OCI-LY7 (cell line): ENCODE data around the gene ARHGAP24. TPM values are rescaled to one million over a fixed set of nuclear protein-coding genes. Genes with fewer than 3 reads are reported as not detected.

ENCODE experiments used
- BruUV-seq: library from RNA; stranded (reverse); fragments of 400-500 nt; replicated peaks from 2 replicates; lab custom pipeline; 2021; lab: Mats Ljungman, UMichigan
- CTCF ChIA-PET: fragments of 300-600 bp; sonication (Branson Sonifier 250); formaldehyde crosslinking; loops from one replicate; lab custom pipeline; 2022; ENCODE audit warnings: antibody characterized with exemption; ENCODE audit not compliant: unreplicated experiment; lab: Charles Lee
- POLR2A ChIA-PET: fragments of 300-600 bp; sonication (Branson Sonifier 250); formaldehyde crosslinking; loops from one replicate; lab custom pipeline; 2022; ENCODE audit warnings: antibody characterized with exemption; lab: Charles Lee
- DNase-seq: peaks from one replicate; pipeline ENCODE4 v3.0.0-alpha.2; 2015; ENCODE audit warnings: low spot score
- H2AFZ ChIP-seq: fragments of 200-600 bp; sonication (generic), shearing (Covaris generic); 2 replicates; pipeline ENCODE4 v1.6.1; 2014; ENCODE audit warnings: mild to moderate bottlenecking, antibody characterized with exemption, low read length, moderate library complexity
- H3K27ac ChIP-seq: fragments of 200-600 bp; sonication (generic); 2 replicates; pipeline ENCODE4 v1.5.1; 2014; ENCODE audit warnings: mixed run types, low read depth, mild to moderate bottlenecking, moderate library complexity, low read length, inconsistent platforms; ENCODE audit not compliant: poor library complexity, severe bottlenecking
- H3K36me3 ChIP-seq: fragments of 200-600 bp; sonication (generic); 2 replicates; pipeline ENCODE4 v1.6.1; 2014; ENCODE audit warnings: mild to moderate bottlenecking, antibody characterized with exemption, low read length, moderate library complexity, mixed read lengths; ENCODE audit not compliant: insufficient read depth
- H3K4me1 ChIP-seq: fragments of 200-600 bp; sonication (generic); 2 replicates; pipeline ENCODE4 v1.5.1; 2014; ENCODE audit warnings: mild to moderate bottlenecking, low read length; ENCODE audit not compliant: insufficient read depth, poor library complexity, severe bottlenecking
- H3K4me2 ChIP-seq: fragments of 200-600 bp; sonication (generic); 2 replicates; pipeline ENCODE4 v1.6.1; 2014; ENCODE audit warnings: mild to moderate bottlenecking, low read length
- H3K4me3 ChIP-seq: fragments of 200-600 bp; sonication (generic); 2 replicates; pipeline ENCODE4 v1.5.1; 2014; ENCODE audit warnings: mild to moderate bottlenecking, low read depth, low read length; ENCODE audit not compliant: poor library complexity, severe bottlenecking
- H3K79me2 ChIP-seq: fragments of 200-600 bp; sonication (generic); 2 replicates; pipeline ENCODE4 v1.6.1; 2016; ENCODE audit warnings: low read depth, mild to moderate bottlenecking, low read length, moderate library complexity, mixed read lengths; ENCODE audit not compliant: insufficient read depth
- H3K9me2 ChIP-seq: fragments of 200-600 bp; sonication (generic); 2 replicates; pipeline ENCODE4 v1.6.1; 2016; ENCODE audit warnings: mild to moderate bottlenecking, low read length, mixed read lengths; ENCODE audit not compliant: insufficient read depth
- H3K9me3 ChIP-seq: fragments of 200-600 bp; sonication (generic); 2 replicates; pipeline ENCODE4 v1.6.1; 2014; ENCODE audit warnings: mild to moderate bottlenecking, mixed run types, low read length, mixed read lengths
- H4K20me1 ChIP-seq: fragments of 200-600 bp; sonication (generic); 2 replicates; pipeline ENCODE4 v1.6.1; 2014; ENCODE audit warnings: mild to moderate bottlenecking, antibody characterized with exemption, low read length, moderate library complexity, mixed read lengths; ENCODE audit not compliant: insufficient read depth
- CTCF ChIP-seq: fragments of 200-600 bp; sonication (generic); conservative IDR thresholded peaks from 2 replicates; pipeline ENCODE4 v1.5.1; 2014; ENCODE audit warnings: mild to moderate bottlenecking, antibody characterized with exemption, low read length, moderate library complexity, mixed read lengths
- EZH2phosphoT487 ChIP-seq: fragments of 200-600 bp; sonication (generic); IDR thresholded peaks from 2 replicates; pipeline ENCODE4 v1.6.1; 2018; ENCODE audit warnings: low read depth, borderline replicate concordance, mild to moderate bottlenecking, mixed run types, antibody characterized with exemption, low read length, moderate library complexity, mixed read lengths
- intact Hi-C: fragments of 100-400 bp; cut with micrococcal nuclease; formaldehyde crosslinking; loops from one replicate; pipeline ENCODE4 v1.10.0; 2022; ENCODE audit not compliant: unreplicated experiment
- total RNA-seq, 2 experiments: library from RNA; depleted of rRNA in 1 of 2; stranded (reverse); fragments of >200 nt in 1 of 2; shearing (Covaris generic) in 1 of 2; gene quantifications; 2 replicates each; pipeline ENCODE4 v1.2.3, GENCODE V29; 2014 to 2022

ARHGAP24 gene
- total RNA-seq, 2 experiments from 2014 or later, result 0.88 to 4.4 TPM

GRCh38 chr4:85722401-85722800, 247.5 kb downstream of the ARHGAP24 start:
- Histone ChIP-seq H4K20me1 (no peaks in the 10 kb centered on the region), H3K79me2 (no peaks in the 10 kb centered on the region), H3K36me3 (no peaks in the 10 kb centered on the region), H3K9me3 (no peaks in the 10 kb centered on the region), H3K9me2 (no peaks in the 10 kb centered on the region), H3K4me1 (peaks cover 32% of the 10 kb centered on the region), H2AFZ (no peak overlapping the region), H3K4me2 (no peak overlapping the region), H3K27ac (no peak overlapping the region), H3K4me3 (no peak overlapping the region)
- POLR2A ChIA-PET, result interaction anchor here (2.1 kb wide), 1 partner anchor 11 kb away, joined by 9 read pairs; no protein-coding TSS in a partner anchor
- intact Hi-C loops, result no loop called here
- CTCF ChIA-PET, result no interaction called here
- no TSS peak for BruUV-seq
- TF ChIP-seq EZH2phosphoT487 (no peak), CTCF (no peak)
- no peak for DNase-seq

- POLR2A ChIA-PET, result interaction anchor here (0.5 to 2.1 kb wide), 4 partner anchors 8 to 62 kb away, joined by 4 to 9 read pairs (median 4); no protein-coding TSS in a partner anchor
- CTCF ChIA-PET, result no interaction called here
Observed at GRCh38 chr4:85722807-85723206, 247.9 kb downstream of the ARHGAP24 start.

More at GRCh38 chr4:85722807-85723206, 247.9 kb downstream of the ARHGAP24 start:
- Histone ChIP-seq H3K79me2 (no peaks in the 10 kb centered on the region), H3K27ac (no peak overlapping the region), H3K4me3 (no peak overlapping the region), H2AFZ (peak overlapping the region; percentile 5; the same call in 1 of the 2 replicates), H3K9me3 (no peaks in the 10 kb centered on the region), H3K4me2 (no peak overlapping the region), H4K20me1 (no peaks in the 10 kb centered on the region), H3K9me2 (no peaks in the 10 kb centered on the region), H3K36me3 (no peaks in the 10 kb centered on the region), H3K4me1 (peaks cover 28% of the 10 kb centered on the region)
- DNase-seq, result no peak
- no peak for TF ChIP-seq CTCF
- TF ChIP-seq EZH2phosphoT487, result no peak
- no TSS peak for BruUV-seq
- intact Hi-C loops, result no loop called here
